Erythroblast (primary cell): Measurements from ENCODE around the gene TMEM200A.

Source experiments
- GATA1 ChIP-seq: IDR thresholded peaks from 2 replicates; pipeline ENCODE4 v1.6.1; 2011; ENCODE audit warnings: low read depth, mild to moderate bottlenecking, control low read depth, low read length, moderate library complexity
- POLR2A ChIP-seq: IDR thresholded peaks from 2 replicates; pipeline ENCODE4 v1.6.1; 2011; ENCODE audit warnings: mild to moderate bottlenecking, low read length

DNA sequence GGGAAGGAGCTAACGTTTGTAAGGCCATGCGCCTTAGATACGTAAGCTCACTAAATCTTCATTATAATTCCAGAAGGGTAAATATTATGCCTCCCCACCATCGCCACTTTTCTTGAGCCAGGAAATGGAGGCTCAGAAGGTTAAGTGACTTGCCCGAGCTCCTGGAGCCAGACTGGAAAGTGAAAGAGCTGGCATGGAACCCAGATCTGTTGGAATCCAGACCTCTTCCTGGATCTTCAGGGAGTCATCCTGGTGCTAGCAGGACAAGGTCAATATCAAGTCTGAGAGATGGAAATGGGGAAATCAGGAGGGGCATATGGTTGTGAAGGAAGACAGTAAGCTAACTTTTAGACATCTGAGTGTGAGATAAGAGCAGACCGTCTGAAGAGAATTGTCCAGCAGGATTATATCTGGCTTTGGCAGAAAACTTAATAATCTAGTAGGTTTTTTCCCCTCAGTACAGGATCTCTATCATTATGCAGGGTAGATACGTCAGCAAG is 6.2 kb downstream of the TMEM200A start:
- TF ChIP-seq POLR2A (no peak), GATA1 (no peak)
